Measurements from ENCODE around the gene ITGB7. TPM values are rescaled to one million over a fixed set of nuclear protein-coding genes. Genes with fewer than 3 reads are reported as not detected.
"Not testable (repeated sequence)": the region's sequence is repeated elsewhere in the genome, so short reads cannot be mapped to it uniquely, and the experiment has no call there.

The ITGB7 gene
- total RNA-seq, 1 experiment from 2014 or later, result 1.9 TPM

DNA sequence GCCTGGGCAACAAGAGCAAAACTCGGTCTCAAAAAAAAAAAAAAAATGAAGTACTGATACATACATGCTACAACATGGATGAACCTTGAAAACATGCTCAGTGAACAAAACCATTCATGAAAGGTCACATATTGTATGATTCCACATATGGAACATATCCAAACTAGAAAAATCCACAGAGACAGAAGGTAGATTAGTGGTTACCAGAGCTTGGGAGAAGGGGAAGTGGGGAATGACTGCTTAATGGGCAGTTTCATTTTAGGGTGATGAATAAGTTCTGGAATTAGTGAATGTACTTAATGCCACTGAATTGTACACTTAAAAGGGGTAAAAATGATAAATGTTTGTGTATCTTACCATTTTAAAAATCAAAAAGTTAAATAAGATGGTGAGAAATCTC lies 2.7 kb downstream of the ITGB7 start:
- ChIA-PET POLR2A (ENCODE audit: unreplicated experiment) (no interaction called here), CTCF (no interaction called here)
- intact Hi-C loops (cut with micrococcal nuclease), result no loop called here

DNA sequence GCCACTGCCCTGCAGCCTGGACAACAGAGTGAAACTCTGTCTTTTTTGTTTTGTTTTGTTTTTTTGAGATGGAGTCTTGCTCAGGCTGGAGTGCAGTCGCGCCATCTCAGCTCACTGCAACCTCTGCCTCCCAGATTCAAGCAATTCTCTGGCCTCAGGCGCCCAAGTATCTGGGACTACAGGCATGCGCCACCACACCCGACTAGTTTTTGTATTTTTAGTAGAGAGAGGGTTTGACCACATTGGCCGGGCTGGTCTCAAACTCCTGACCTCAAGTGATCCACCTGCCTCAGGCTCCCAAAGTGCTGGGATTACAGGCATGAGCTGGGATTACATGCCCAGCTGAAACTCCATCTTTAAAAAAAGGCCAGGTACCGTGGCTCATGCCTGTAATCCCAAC lies 4.7 kb downstream of the ITGB7 start:
- H3K9ac ChIP-seq (ENCODE audit: low read length); intact Hi-C loops (cut with micrococcal nuclease); H4K20me1 ChIP-seq (ENCODE audit: low read length); H3K9me2 ChIP-seq (replicated peaks; ENCODE audit: low read length); H3K27ac ChIP-seq (ENCODE audit: low read length); DNase-seq; H3K27me3 ChIP-seq (ENCODE audit: low read length); ATAC-seq; CTCF ChIA-PET; H3K9me3 ChIP-seq (ENCODE audit: low read length); H3K36me3 ChIP-seq (ENCODE audit: low read depth, low read length); H2AFZ ChIP-seq (ENCODE audit: low read length); BruUV-seq (replicated peaks); H3K4me2 ChIP-seq (ENCODE audit: low read length); H3K4me3 ChIP-seq (ENCODE audit: low read length); H3F3A ChIP-seq (ENCODE audit: low read length, unreplicated experiment); H3K79me2 ChIP-seq (ENCODE audit: low read length); POLR2A ChIA-PET (ENCODE audit: unreplicated experiment): not testable (repeated sequence)
- H3K4me1 ChIP-seq (ENCODE audit: insufficient read depth, low read length), result peaks cover 19% of the 10 kb centered on the region

More for the DNA sequence above, 2.7 kb downstream of the ITGB7 start:
- DNase-seq (no peak), ATAC-seq (no peak)
- H3K4me3 ChIP-seq (ENCODE audit: low read length), result no peak overlapping the region
- H3K9me3 ChIP-seq (ENCODE audit: low read length), result no peaks in the 10 kb centered on the region
- no peaks in the 10 kb centered on the region for H3K27me3 ChIP-seq (ENCODE audit: low read length)
- no peak overlapping the region for H3K27ac ChIP-seq (ENCODE audit: low read length)
- no TSS peak for BruUV-seq (replicated peaks)
- no peaks in the 10 kb centered on the region for H4K20me1 ChIP-seq (ENCODE audit: low read length)
- H3F3A ChIP-seq (ENCODE audit: low read length, unreplicated experiment), result no peaks in the 10 kb centered on the region
- H3K36me3 ChIP-seq (ENCODE audit: low read depth, low read length), result no peaks in the 10 kb centered on the region
- H2AFZ ChIP-seq (ENCODE audit: low read length), result no peak overlapping the region
- H3K9me2 ChIP-seq (replicated peaks; ENCODE audit: low read length), result no peaks in the 10 kb centered on the region
- H3K79me2 ChIP-seq (ENCODE audit: low read length), result no peaks in the 10 kb centered on the region
- TF ChIP-seq, protein P1, sequence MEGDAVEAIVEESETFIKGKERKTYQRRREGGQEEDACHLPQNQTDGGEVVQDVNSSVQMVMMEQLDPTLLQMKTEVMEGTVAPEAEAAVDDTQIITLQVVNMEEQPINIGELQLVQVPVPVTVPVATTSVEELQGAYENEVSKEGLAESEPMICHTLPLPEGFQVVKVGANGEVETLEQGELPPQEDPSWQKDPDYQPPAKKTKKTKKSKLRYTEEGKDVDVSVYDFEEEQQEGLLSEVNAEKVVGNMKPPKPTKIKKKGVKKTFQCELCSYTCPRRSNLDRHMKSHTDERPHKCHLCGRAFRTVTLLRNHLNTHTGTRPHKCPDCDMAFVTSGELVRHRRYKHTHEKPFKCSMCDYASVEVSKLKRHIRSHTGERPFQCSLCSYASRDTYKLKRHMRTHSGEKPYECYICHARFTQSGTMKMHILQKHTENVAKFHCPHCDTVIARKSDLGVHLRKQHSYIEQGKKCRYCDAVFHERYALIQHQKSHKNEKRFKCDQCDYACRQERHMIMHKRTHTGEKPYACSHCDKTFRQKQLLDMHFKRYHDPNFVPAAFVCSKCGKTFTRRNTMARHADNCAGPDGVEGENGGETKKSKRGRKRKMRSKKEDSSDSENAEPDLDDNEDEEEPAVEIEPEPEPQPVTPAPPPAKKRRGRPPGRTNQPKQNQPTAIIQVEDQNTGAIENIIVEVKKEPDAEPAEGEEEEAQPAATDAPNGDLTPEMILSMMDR (conservative IDR thresholded peaks at IDR 0.05; ENCODE audit: low read depth, low read length), result no peak
- TF ChIP-seq EZH2 (IDR thresholded peaks at IDR 0.05; ENCODE audit: low read length, unreplicated experiment) (no peak), EZH2phosphoT487 (IDR thresholded peaks at IDR 0.05; ENCODE audit: borderline replicate concordance, low read length) (no peak)
- H3K9ac ChIP-seq (ENCODE audit: low read length), result no peak overlapping the region
- H3K4me1 ChIP-seq (ENCODE audit: insufficient read depth, low read length), result peaks cover 20% of the 10 kb centered on the region
- H3K4me2 ChIP-seq (ENCODE audit: low read length), result no peak overlapping the region

DNA sequence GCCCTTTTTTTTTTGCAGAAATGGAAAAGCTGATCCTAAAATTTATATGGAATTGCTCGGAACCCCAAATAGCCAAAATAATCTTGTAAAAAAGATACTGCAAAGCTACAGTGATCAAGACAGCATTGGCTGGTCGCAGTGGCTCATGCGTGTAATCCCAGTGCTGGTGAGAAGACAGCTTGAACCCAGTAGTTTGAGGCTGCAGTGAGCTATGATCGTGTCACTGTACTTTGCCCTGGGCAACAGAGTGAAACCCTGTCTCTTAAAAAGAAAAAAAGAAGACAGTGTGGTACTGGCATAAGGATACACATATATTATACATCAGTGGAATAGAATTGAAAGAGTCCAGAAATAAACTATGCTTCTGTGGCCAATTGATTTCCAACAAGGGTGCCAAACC lies 5.4 kb downstream of the ITGB7 start:
- no peak for DNase-seq
- Histone ChIP-seq H3K4me3 (ENCODE audit: low read length) (no peak overlapping the region), H3K27ac (ENCODE audit: low read length) (no peak overlapping the region), H3F3A (ENCODE audit: low read length, unreplicated experiment) (no peaks in the 10 kb centered on the region), H2AFZ (ENCODE audit: low read length) (no peak overlapping the region), H3K27me3 (ENCODE audit: low read length) (no peaks in the 10 kb centered on the region), H3K4me2 (ENCODE audit: low read length) (no peak overlapping the region), H3K4me1 (ENCODE audit: insufficient read depth, low read length) (peaks cover 13% of the 10 kb centered on the region), H4K20me1 (ENCODE audit: low read length) (no peaks in the 10 kb centered on the region), H3K36me3 (ENCODE audit: low read depth, low read length) (no peaks in the 10 kb centered on the region), H3K9ac (ENCODE audit: low read length) (no peak overlapping the region), H3K9me2 (replicated peaks; ENCODE audit: low read length) (no peaks in the 10 kb centered on the region), H3K9me3 (ENCODE audit: low read length) (no peaks in the 10 kb centered on the region), H3K79me2 (ENCODE audit: low read length) (no peaks in the 10 kb centered on the region)
- TF ChIP-seq, protein P1 (conservative IDR thresholded peaks at IDR 0.05; ENCODE audit: low read depth, low read length), result no peak
- no peak for TF ChIP-seq EZH2phosphoT487 (IDR thresholded peaks at IDR 0.05; ENCODE audit: borderline replicate concordance, low read length)
- TF ChIP-seq EZH2 (IDR thresholded peaks at IDR 0.05; ENCODE audit: low read length, unreplicated experiment), result no peak
- BruUV-seq (replicated peaks), result no TSS peak
- POLR2A ChIA-PET (ENCODE audit: unreplicated experiment), result no interaction called here
- ATAC-seq, result no peak
- CTCF ChIA-PET, result no interaction called here
- intact Hi-C loops (cut with micrococcal nuclease), result no loop called here
